Uterus (tissue), 4 donors: Measurements from ENCODE around the gene COPA. TPM values are rescaled to one million over a fixed set of nuclear protein-coding genes. Genes with fewer than 3 reads are reported as not detected.

ENCODE experiments used
- DNase-seq, 2 donors: peaks; one replicate each; pipeline ENCODE4 v3.0.0-alpha.2; 2019 to 2020
- H3K27ac ChIP-seq, 2 donors: fragments of 200-600 bp; sonication (generic); 1 replicate in 1 of 2; 2 replicates in 1 of 2; pipeline ENCODE4 v1.5.1; 2016 to 2018
- H3K27me3 ChIP-seq, 2 donors: fragments of 200-600 bp; sonication (generic); one replicate each; pipeline ENCODE4 v1.5.1; 2018 to 2019; ENCODE audit warnings: control low read depth in 1 of 2
- H3K36me3 ChIP-seq, 2 donors: fragments of 200-600 bp; sonication (generic); one replicate each; pipeline ENCODE4 v1.5.1; 2019; ENCODE audit warnings: control low read depth in 1 of 2
- H3K4me1 ChIP-seq, 2 donors: fragments of 200-600 bp; sonication (generic); one replicate each; pipeline ENCODE4 v1.5.1; 2018 to 2019; ENCODE audit warnings: control low read depth in 1 of 2
- H3K4me3 ChIP-seq, 2 donors: fragments of 200-600 bp; sonication (generic); 1 replicate in 1 of 2; 2 replicates in 1 of 2; pipeline ENCODE4 v1.5.1; 2018 to 2019; ENCODE audit warnings: mild to moderate bottlenecking in 1 of 2
- H3K9me3 ChIP-seq, 2 donors: fragments of 200-600 bp; sonication (generic); one replicate each; pipeline ENCODE4 v1.5.1; 2019; ENCODE audit warnings: control low read depth in 1 of 2
- CTCF ChIP-seq, 4 experiments: fragments of 200-600 bp in 2 of 4; fragments of 450-650 bp in 2 of 4; sonication (generic) in 2 of 4; IDR thresholded peaks; one replicate each; pipeline ENCODE4 v1.5.1; 2016 to 2019; ENCODE audit warnings: antibody characterized with exemption in 4 of 4, mild to moderate bottlenecking in 2 of 4, moderate library complexity in 1 of 4
- POLR2A ChIP-seq, 2 donors: fragments of 450-650 bp; IDR thresholded peaks; one replicate each; pipeline ENCODE4 v1.6.1; 2016; ENCODE audit warnings: antibody characterized with exemption in 2 of 2, mild to moderate bottlenecking in 1 of 2, moderate library complexity in 1 of 2
- intact Hi-C: fragments of 100-400 bp; cut with DNase I; formaldehyde crosslinking; loops from one replicate; pipeline ENCODE4 v1.15.1; 2023; ENCODE audit warnings: low total_unique reads
- total RNA-seq, 4 donors: library from RNA; depleted of rRNA in 3 of 4; stranded (reverse); fragments of >200 nt in 3 of 4; gene quantifications; one replicate each; pipeline versions ENCODE4 v1.1.0 to v1.2.4, GENCODE V29; 2014 to 2023
- donor health status: DM: yes; HTN: yes; CAD: no.

COPA gene
- total RNA-seq, 4 donors from 2014 or later: 71.2 to 211 (median 130) TPM

- H3K4me1 ChIP-seq: no peaks in the 10 kb centered on the region
- no peak overlapping the region for H3K27ac ChIP-seq
- no peak overlapping the region for H3K4me3 ChIP-seq
- intact Hi-C loops: no loop called here
- H3K36me3 ChIP-seq: no peaks in the 10 kb centered on the region
- TF ChIP-seq POLR2A (IDR thresholded peaks at IDR 0.05) (no peak), CTCF (IDR thresholded peaks at IDR 0.05) (no peak)
- no peaks in the 10 kb centered on the region for H3K9me3 ChIP-seq
- DNase-seq: no peak
- H3K27me3 ChIP-seq: no peaks in the 10 kb centered on the region
These were observed 8.6 kb upstream of the COPA start for GRCh38 chr1:160351629-160352028.

GRCh38 chr1:160346958-160347357 lies 3.9 kb upstream of the COPA start:
- H3K27me3 ChIP-seq: no peaks in the 10 kb centered on the region
- intact Hi-C loops: no loop called here
- H3K27ac ChIP-seq: no peak overlapping the region
- no peaks in the 10 kb centered on the region for H3K36me3 ChIP-seq
- no peak overlapping the region for H3K4me3 ChIP-seq
- TF ChIP-seq POLR2A (IDR thresholded peaks at IDR 0.05): no peak
- no peak for TF ChIP-seq CTCF (IDR thresholded peaks at IDR 0.05)
- DNase-seq: no peak
- H3K9me3 ChIP-seq: no peaks in the 10 kb centered on the region
- no peaks in the 10 kb centered on the region for H3K4me1 ChIP-seq

GRCh38 chr1:160346463-160346862 lies 3.4 kb upstream of the COPA start:
- intact Hi-C loops: no loop called here
- Histone ChIP-seq H3K27ac (no peak overlapping the region), H3K36me3 (no peaks in the 10 kb centered on the region), H3K27me3 (no peaks in the 10 kb centered on the region), H3K4me3 (no peak overlapping the region), H3K9me3 (no peaks in the 10 kb centered on the region), H3K4me1 (peaks cover 0 to under 1% of the 10 kb centered on the region in 2 donors)
- no peak for DNase-seq
- TF ChIP-seq POLR2A (IDR thresholded peaks at IDR 0.05) (no peak), CTCF (IDR thresholded peaks at IDR 0.05) (no peak)

- DNase-seq: no peak
- H3K27me3 ChIP-seq: no peaks in the 10 kb centered on the region
- H3K4me1 ChIP-seq: peaks cover 0 to 6% of the 10 kb centered on the region in 2 donors
- intact Hi-C loops: no loop called here
- H3K4me3 ChIP-seq: no peak overlapping the region
- H3K36me3 ChIP-seq: no peaks in the 10 kb centered on the region
- H3K9me3 ChIP-seq: no peaks in the 10 kb centered on the region
- H3K27ac ChIP-seq: no peak overlapping the region
- TF ChIP-seq POLR2A (IDR thresholded peaks at IDR 0.05) (no peak), CTCF (IDR thresholded peaks at IDR 0.05) (no peak)
These were observed 1.9 kb upstream of the COPA start for GRCh38 chr1:160344936-160345335.

- Histone ChIP-seq H3K4me3 (peak overlapping the region in 1 of 2 donors; percentile 81), H3K27ac (peak overlapping the region in 1 of 2 donors; percentile 96), H3K4me1 (peaks cover 0 to 6% of the 10 kb centered on the region in 2 donors), H3K27me3 (no peaks in the 10 kb centered on the region), H3K9me3 (no peaks in the 10 kb centered on the region), H3K36me3 (no peaks in the 10 kb centered on the region)
- TF ChIP-seq POLR2A (IDR thresholded peaks at IDR 0.05) (no peak), CTCF (IDR thresholded peaks at IDR 0.05) (no peak)
- no peak for DNase-seq
- intact Hi-C loops: no loop called here
These were observed 1.2 kb upstream of the COPA start for GRCh38 chr1:160344241-160344640.
